Measurements from ENCODE around the gene GAPT. TPM values are rescaled to one million over a fixed set of nuclear protein-coding genes. Genes with fewer than 3 reads are reported as not detected.

GAPT gene
- total RNA-seq, 2 experiments from 2014 or later, result 11.2 to 15.1 TPM

GRCh38 chr5:58458141-58458742 is 33.0 kb upstream of the GAPT start:
- H3K9me2 ChIP-seq (ENCODE audit: insufficient read depth, low read length), result no peaks in the 10 kb centered on the region
- H3K4me3 ChIP-seq (ENCODE audit: low read depth, low read length, poor library complexity, severe bottlenecking), result no peak overlapping the region
- no peaks in the 10 kb centered on the region for H3K9me3 ChIP-seq (ENCODE audit: low read length)
- DNase-seq (ENCODE audit: low spot score), result no peak
- H3K79me2 ChIP-seq (ENCODE audit: insufficient read depth, low read depth, low read length), result no peaks in the 10 kb centered on the region
- TF ChIP-seq CTCF (conservative IDR thresholded peaks at IDR 0.05; ENCODE audit: low read length) (no peak), EZH2phosphoT487 (IDR thresholded peaks at IDR 0.05; ENCODE audit: borderline replicate concordance, low read depth, low read length) (no peak)
- ChIA-PET POLR2A (no interaction called here), CTCF (ENCODE audit: unreplicated experiment) (no interaction called here)
- H3K27ac ChIP-seq (ENCODE audit: low read depth, low read length, poor library complexity, severe bottlenecking), result no peak overlapping the region
- intact Hi-C loops (cut with micrococcal nuclease; ENCODE audit: unreplicated experiment), result no loop called here
- H3K4me1 ChIP-seq (ENCODE audit: insufficient read depth, low read length, poor library complexity, severe bottlenecking), result no peaks in the 10 kb centered on the region
- no peaks in the 10 kb centered on the region for H3K36me3 ChIP-seq (ENCODE audit: insufficient read depth, low read length)
- no TSS peak for BruUV-seq (replicated peaks)
- H4K20me1 ChIP-seq (ENCODE audit: insufficient read depth, low read length), result no peaks in the 10 kb centered on the region
- no peak overlapping the region for H3K4me2 ChIP-seq (ENCODE audit: low read length)
- no peak overlapping the region for H2AFZ ChIP-seq (ENCODE audit: low read length)

DNA sequence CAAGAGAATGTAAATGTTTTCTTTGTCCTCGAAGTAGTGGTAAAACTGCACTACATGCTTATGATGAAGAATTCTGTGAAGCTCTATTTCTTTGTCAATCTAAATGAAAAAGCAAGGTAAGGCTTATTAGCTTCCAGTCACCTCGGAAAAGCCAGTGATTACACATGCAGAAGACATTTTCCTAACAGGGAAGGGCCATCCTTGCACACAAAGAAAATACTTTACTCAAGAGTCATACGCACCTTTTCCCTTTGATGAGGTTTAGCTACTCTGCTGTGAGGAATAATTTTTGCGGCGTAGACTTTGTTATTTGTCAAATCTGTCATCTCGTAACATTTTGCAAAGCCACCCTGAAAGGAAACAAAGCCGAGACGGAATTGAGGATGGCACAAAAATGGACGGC is 32.5 kb upstream of the GAPT start:
- Histone ChIP-seq H3K9me2 (ENCODE audit: insufficient read depth, low read length) (no peaks in the 10 kb centered on the region), H3K4me2 (ENCODE audit: low read length) (no peak overlapping the region), H3K36me3 (ENCODE audit: insufficient read depth, low read length) (no peaks in the 10 kb centered on the region), H3K27ac (ENCODE audit: low read depth, low read length, poor library complexity, severe bottlenecking) (no peak overlapping the region), H4K20me1 (ENCODE audit: insufficient read depth, low read length) (no peaks in the 10 kb centered on the region), H3K9me3 (ENCODE audit: low read length) (no peaks in the 10 kb centered on the region), H3K79me2 (ENCODE audit: insufficient read depth, low read depth, low read length) (no peaks in the 10 kb centered on the region), H3K4me1 (ENCODE audit: insufficient read depth, low read length, poor library complexity, severe bottlenecking) (no peaks in the 10 kb centered on the region), H3K4me3 (ENCODE audit: low read depth, low read length, poor library complexity, severe bottlenecking) (no peak overlapping the region), H2AFZ (ENCODE audit: low read length) (no peak overlapping the region)
- POLR2A ChIA-PET, result no interaction called here
- BruUV-seq (replicated peaks), result no TSS peak
- TF ChIP-seq CTCF (conservative IDR thresholded peaks at IDR 0.05; ENCODE audit: low read length), result no peak
- TF ChIP-seq EZH2phosphoT487 (IDR thresholded peaks at IDR 0.05; ENCODE audit: borderline replicate concordance, low read depth, low read length), result no peak
- intact Hi-C loops (cut with micrococcal nuclease; ENCODE audit: unreplicated experiment), result no loop called here
- CTCF ChIA-PET (ENCODE audit: unreplicated experiment), result no interaction called here
- no peak for DNase-seq (ENCODE audit: low spot score)

GRCh38 chr5:58459146-58460001 is 31.9 kb upstream of the GAPT start:
- Histone ChIP-seq H3K4me1 (ENCODE audit: insufficient read depth, low read length, poor library complexity, severe bottlenecking) (no peaks in the 10 kb centered on the region), H3K4me3 (ENCODE audit: low read depth, low read length, poor library complexity, severe bottlenecking) (no peak overlapping the region), H3K79me2 (ENCODE audit: insufficient read depth, low read depth, low read length) (no peaks in the 10 kb centered on the region), H2AFZ (ENCODE audit: low read length) (no peak overlapping the region), H3K9me3 (ENCODE audit: low read length) (no peaks in the 10 kb centered on the region), H4K20me1 (ENCODE audit: insufficient read depth, low read length) (no peaks in the 10 kb centered on the region), H3K27ac (ENCODE audit: low read depth, low read length, poor library complexity, severe bottlenecking) (no peak overlapping the region), H3K36me3 (ENCODE audit: insufficient read depth, low read length) (no peaks in the 10 kb centered on the region), H3K9me2 (ENCODE audit: insufficient read depth, low read length) (no peaks in the 10 kb centered on the region), H3K4me2 (ENCODE audit: low read length) (no peak overlapping the region; the same call in 1 of the 2 replicates)
- intact Hi-C loops (cut with micrococcal nuclease; ENCODE audit: unreplicated experiment), result loop anchor here (2.0 to 10.0 kb wide), 2 partner anchors 809 to 965 kb away; no protein-coding TSS in a partner anchor
- BruUV-seq (replicated peaks), result no TSS peak
- ChIA-PET POLR2A (no interaction called here), CTCF (ENCODE audit: unreplicated experiment) (no interaction called here)
- TF ChIP-seq EZH2phosphoT487 (IDR thresholded peaks at IDR 0.05; ENCODE audit: borderline replicate concordance, low read depth, low read length) (no peak), CTCF (conservative IDR thresholded peaks at IDR 0.05; ENCODE audit: low read length) (no peak)
- no peak for DNase-seq (ENCODE audit: low spot score)
